ENCODE results near the gene KLHDC7B.

DNA sequence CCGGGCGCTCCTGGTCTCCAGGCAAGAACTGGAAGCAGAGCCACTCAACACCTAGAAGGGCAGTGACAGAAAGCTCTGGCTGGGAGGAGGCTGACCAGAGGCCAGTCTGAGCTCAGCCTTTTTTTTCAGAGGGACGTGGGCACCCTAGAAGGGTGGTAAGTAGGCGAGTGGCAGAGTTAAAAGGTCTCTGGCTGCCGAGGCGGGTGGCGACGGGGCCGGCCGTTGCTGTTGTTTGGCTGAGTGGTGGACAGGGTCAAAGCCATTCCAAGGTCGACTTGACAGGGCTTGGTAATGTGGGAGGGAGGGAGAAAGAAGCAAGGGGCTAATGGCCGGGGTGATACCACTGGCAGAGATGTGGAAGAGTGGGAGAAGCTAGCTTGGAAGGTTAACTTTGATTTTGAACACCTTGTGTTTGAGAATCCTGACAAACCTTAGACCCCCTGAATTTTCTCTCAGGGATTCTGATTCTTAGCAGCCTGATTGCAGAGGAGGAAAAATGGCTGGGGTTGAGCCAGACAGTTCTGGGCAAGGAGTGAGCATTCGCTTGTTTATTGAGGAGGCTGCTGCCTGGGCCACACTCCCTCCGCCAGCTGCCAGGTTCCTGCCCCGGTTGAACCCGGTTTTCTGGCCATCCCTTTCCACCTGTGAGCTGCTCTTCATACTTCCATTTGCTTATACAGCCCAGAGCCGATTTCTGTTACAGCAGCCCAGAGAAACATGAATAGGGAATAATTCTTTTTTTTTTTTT lies 17.9 kb downstream of the KLHDC7B start:
- TF ChIP-seq JUN (CRISPR knock-in tag; IDR thresholded peaks at IDR 0.05) = no peak
- no peak for TF ChIP-seq CTCF (CRISPR knock-in tag; IDR thresholded peaks at IDR 0.05)
- TF ChIP-seq KDM1A (CRISPR knock-in tag; IDR thresholded peaks at IDR 0.05) = no peak
- no peak for TF ChIP-seq ZNF441 (CRISPR knock-in tag; IDR thresholded peaks at IDR 0.05; ENCODE audit: borderline replicate concordance)
- TF ChIP-seq HNRNPH1 (optimal IDR thresholded peaks at IDR 0.05; ENCODE audit: low read depth, low read length) = no peak
- no peak for TF ChIP-seq JUND (CRISPR knock-in tag; IDR thresholded peaks at IDR 0.05)
- TF ChIP-seq, protein P1, sequence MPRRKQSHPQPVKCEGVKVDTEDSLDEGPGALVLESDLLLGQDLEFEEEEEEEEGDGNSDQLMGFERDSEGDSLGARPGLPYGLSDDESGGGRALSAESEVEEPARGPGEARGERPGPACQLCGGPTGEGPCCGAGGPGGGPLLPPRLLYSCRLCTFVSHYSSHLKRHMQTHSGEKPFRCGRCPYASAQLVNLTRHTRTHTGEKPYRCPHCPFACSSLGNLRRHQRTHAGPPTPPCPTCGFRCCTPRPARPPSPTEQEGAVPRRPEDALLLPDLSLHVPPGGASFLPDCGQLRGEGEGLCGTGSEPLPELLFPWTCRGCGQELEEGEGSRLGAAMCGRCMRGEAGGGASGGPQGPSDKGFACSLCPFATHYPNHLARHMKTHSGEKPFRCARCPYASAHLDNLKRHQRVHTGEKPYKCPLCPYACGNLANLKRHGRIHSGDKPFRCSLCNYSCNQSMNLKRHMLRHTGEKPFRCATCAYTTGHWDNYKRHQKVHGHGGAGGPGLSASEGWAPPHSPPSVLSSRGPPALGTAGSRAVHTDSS (CRISPR knock-in tag; conservative IDR thresholded peaks at IDR 0.05) = no peak
